GM21825 (cell line): ENCODE data around the gene CBLN3.

Experiments
- ATAC-seq: cut with Tn5 transposase; IDR thresholded peaks from one replicate; pipeline ENCODE4 v1.9.1; 2021; ENCODE audit warnings: mild to moderate bottlenecking, moderate library complexity; ENCODE audit not compliant: unreplicated experiment

Gene CBLN3

GRCh38 chr14:24426912-24427536 is 2.4 kb downstream of the CBLN3 start:
- ATAC-seq: no peak

- ATAC-seq: no peak
Observed at GRCh38 chr14:24426150-24426911, 3.1 kb downstream of the CBLN3 start.

- ATAC-seq: no peak
Observed at GRCh38 chr14:24425704-24426103, 3.8 kb downstream of the CBLN3 start.

GRCh38 chr14:24422694-24423601 is 6.5 kb downstream of the CBLN3 start:
- no peak for ATAC-seq

GRCh38 chr14:24422261-24422660 is 7.2 kb downstream of the CBLN3 start:
- no peak for ATAC-seq

- no peak for ATAC-seq
Observed at GRCh38 chr14:24418492-24418873, 11.0 kb downstream of the CBLN3 start.

GRCh38 chr14:24417832-24418491 is 11.5 kb downstream of the CBLN3 start:
- no peak for ATAC-seq

- ATAC-seq: no peak
Observed at GRCh38 chr14:24416932-24417619, 12.4 kb downstream of the CBLN3 start.

- ATAC-seq: no peak
Observed at GRCh38 chr14:24416254-24416931, 13.1 kb downstream of the CBLN3 start.

- ATAC-seq: no peak
Observed at GRCh38 chr14:24415421-24416253, 13.8 kb downstream of the CBLN3 start.

GRCh38 chr14:24414732-24415420 is 14.6 kb downstream of the CBLN3 start:
- no peak for ATAC-seq

- ATAC-seq: no peak
Observed at GRCh38 chr14:24414077-24414476, 15.4 kb downstream of the CBLN3 start.

GRCh38 chr14:24411443-24412389 is 17.8 kb downstream of the CBLN3 start:
- ATAC-seq: no peak

GRCh38 chr14:24409956-24410355 is 19.5 kb downstream of the CBLN3 start:
- no peak for ATAC-seq

- no peak for ATAC-seq
Observed at GRCh38 chr14:24409192-24409591, 20.3 kb downstream of the CBLN3 start.

GRCh38 chr14:24408764-24409163 is 20.7 kb downstream of the CBLN3 start:
- no peak for ATAC-seq

GRCh38 chr14:24407608-24408325 is 21.7 kb downstream of the CBLN3 start:
- ATAC-seq: no peak
